GM20000 (cell line): ENCODE results near the gene ANTXR1.

Experiments
- DNase-seq: peaks from one replicate; pipeline ENCODE4 v3.0.0; 2012; ENCODE audit warnings: low spot score
- CTCF ChIP-seq: IDR thresholded peaks from 2 replicates; pipeline ENCODE4 v1.5.1; 2012; ENCODE audit warnings: mild to moderate bottlenecking, control low read depth; ENCODE audit errors: extremely low read depth, missing control alignments

The ANTXR1 gene

GRCh38 chr2:69033461-69034095 is 20.6 kb downstream of the ANTXR1 start:
- TF ChIP-seq CTCF = no peak
- DNase-seq = no peak

- no peak for TF ChIP-seq CTCF
Measured at GRCh38 chr2:69034122-69034521, 21.1 kb downstream of the ANTXR1 start.

GRCh38 chr2:69034845-69035244 is 21.9 kb downstream of the ANTXR1 start:
- DNase-seq = no peak
- TF ChIP-seq CTCF = no peak

More at GRCh38 chr2:69034122-69034521, 21.1 kb downstream of the ANTXR1 start:
- no peak for DNase-seq

- TF ChIP-seq CTCF = no peak
- DNase-seq = no peak
Measured at GRCh38 chr2:69036926-69037325, 23.9 kb downstream of the ANTXR1 start.

- TF ChIP-seq CTCF = no peak
- no peak for DNase-seq
Measured at GRCh38 chr2:69041214-69041613, 28.2 kb downstream of the ANTXR1 start.

GRCh38 chr2:69043736-69044400 is 30.9 kb downstream of the ANTXR1 start:
- TF ChIP-seq CTCF = no peak
- DNase-seq = no peak

GRCh38 chr2:69046221-69046662 is 33.3 kb downstream of the ANTXR1 start:
- DNase-seq = no peak

More at GRCh38 chr2:69046221-69046662, 33.3 kb downstream of the ANTXR1 start:
- no peak for TF ChIP-seq CTCF
